Measurements from ENCODE around the gene ACADVL. TPM values are rescaled to one million over a fixed set of nuclear protein-coding genes. Genes with fewer than 3 reads are reported as not detected.
A peak's percentile ranks its signal among the peaks of the same experiment; 100 is the strongest.

Gene ACADVL
- total and polyA plus RNA-seq, 2 donors (not counting 1 experiment from before 2014, with no cell fraction given): 640 to 696 TPM

GRCh38 chr17:7241090-7241733, 21.5 kb downstream of the ACADVL start:
- H3K27me3 ChIP-seq (replicated peaks in 1 of 4; ENCODE audit: control extremely low read depth in 1 of 4, control insufficient read depth in 3 of 4, insufficient read depth in 4 of 4, low read length in 3 of 4): no peaks in the 10 kb centered on the region
- POLR2A ChIA-PET: interaction anchor here (0.6 to 13.1 kb wide), 6 partner anchors 9 to 240 kb away, joined by 3 to 157 read pairs (median 10); partner anchors contain the start of genes ACADVL, CTDNEP1, DLG4 and ELP5
- H3K4me3 ChIP-seq (ENCODE audit: control extremely low read depth in 1 of 5, extremely low read depth in 1 of 5, insufficient read depth in 1 of 5, low read depth in 2 of 5, low read length in 4 of 5): peak overlapping the region; percentile 81 to 99 (median 99)
- peaks cover 37% of the 10 kb centered on the region for H3K79me2 ChIP-seq (ENCODE audit: control insufficient read depth, insufficient read depth, low read length)
- peak overlapping the region; percentile 98 for H3K4me3 Mint-ChIP-seq
- H3K36me3 ChIP-seq (replicated peaks in 1 of 2; ENCODE audit: control extremely low read depth in 1 of 2, control insufficient read depth in 1 of 2, extremely low read depth in 1 of 2, insufficient read depth in 2 of 2, low read length in 1 of 2): peaks cover 1 to 29% of the 10 kb centered on the region in 2 experiments
- peaks cover 44% of the 10 kb centered on the region for H3K4me1 Mint-ChIP-seq
- ATAC-seq (ENCODE audit: low read depth) (no peak), DNase-seq (no peak)
- H3K9me3 ChIP-seq (ENCODE audit: control extremely low read depth in 1 of 3, control insufficient read depth in 2 of 3, insufficient read depth in 1 of 3, low read length in 2 of 3): no peaks in the 10 kb centered on the region
- intact Hi-C loops (cut with micrococcal nuclease): no loop called here
- H2AFZ ChIP-seq (ENCODE audit: insufficient read depth, low read depth, low read length, poor library complexity, severe bottlenecking): peak overlapping the region; percentile 86
- TF ChIP-seq CTCF (IDR thresholded peaks at IDR 0.05) (no peak), EZH2 (IDR thresholded peaks at IDR 0.05; ENCODE audit: borderline replicate concordance, insufficient read depth, low read depth, low read length, poor library complexity, severe bottlenecking) (no peak)
- peak overlapping the region; percentile 79 for H3K4me2 ChIP-seq (replicated peaks; ENCODE audit: low read depth, low read length, poor library complexity, severe bottlenecking)
- WGBS (ENCODE audit: insufficient coverage): 70% methylated on average over 6 of the region's 9 CpGs
- H3K4me1 ChIP-seq (ENCODE audit: control insufficient read depth in 2 of 2, insufficient read depth in 2 of 2, low read length in 2 of 2): peaks cover 31 to 36% of the 10 kb centered on the region in 2 donors
- peak overlapping the region; percentile 82 for H3K9ac ChIP-seq (ENCODE audit: low read length)
- peaks cover 22% of the 10 kb centered on the region for H4K20me1 ChIP-seq (ENCODE audit: control insufficient read depth, insufficient read depth, low read length, poor library complexity, severe bottlenecking)
- CTCF ChIA-PET: interaction anchor here (0.6 to 5.0 kb wide), 6 partner anchors 8 to 314 kb away, joined by 3 to 36 read pairs (median 4); partner anchors contain the start of genes ACADVL, CTDNEP1, DLG4 and ELP5
- no peaks in the 10 kb centered on the region for H3K27me3 Mint-ChIP-seq
- no peaks in the 10 kb centered on the region for H3K9me3 Mint-ChIP-seq (ENCODE audit: insufficient read depth)
- H3K27ac Mint-ChIP-seq: peak overlapping the region; percentile 100
- peak overlapping the region; percentile 94 to 97 for H3K27ac ChIP-seq (ENCODE audit: low read length in 2 of 2)

Data from B cell (primary cell).